ENCODE measurements around the gene ALPG.
"Not testable (repeated sequence)": the region's sequence is repeated elsewhere in the genome, so short reads cannot be mapped to it uniquely, and the experiment has no call there.

ALPG gene

GRCh38 chr2:232398293-232399034 lies 8.2 kb upstream of the ALPG start:
- DNase-seq: no peak

- DNase-seq: no peak
Measured at GRCh38 chr2:232400256-232401015, 6.2 kb upstream of the ALPG start.

- DNase-seq: no peak
Measured at GRCh38 chr2:232402518-232402917, 4.1 kb upstream of the ALPG start.

GRCh38 chr2:232405943-232406510 lies 617 bp upstream of the ALPG start:
- no peak for DNase-seq

GRCh38 chr2:232407428-232408150 lies 945 bp downstream of the ALPG start:
- not testable (repeated sequence) for DNase-seq

DNA sequence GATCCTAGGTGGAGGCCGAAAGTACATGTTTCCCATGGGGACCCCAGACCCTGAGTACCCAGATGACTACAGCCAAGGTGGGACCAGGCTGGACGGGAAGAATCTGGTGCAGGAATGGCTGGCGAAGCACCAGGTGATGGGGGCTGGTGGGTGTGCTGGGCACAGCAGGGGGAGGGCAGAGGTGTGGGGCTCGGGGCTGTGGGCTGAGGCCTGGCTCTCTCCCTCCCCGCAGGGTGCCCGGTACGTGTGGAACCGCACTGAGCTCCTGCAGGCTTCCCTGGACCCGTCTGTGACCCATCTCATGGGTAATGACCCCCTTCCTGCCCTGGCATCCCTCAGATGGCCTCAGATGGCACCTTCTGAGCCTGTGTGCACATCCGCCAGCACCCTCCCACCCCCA lies 1.6 kb downstream of the ALPG start:
- not testable (repeated sequence) for DNase-seq

GRCh38 chr2:232409617-232410016 lies 3.0 kb downstream of the ALPG start:
- not testable (repeated sequence) for DNase-seq

- no peak for DNase-seq
Measured at GRCh38 chr2:232410238-232410900, 3.7 kb downstream of the ALPG start.

GRCh38 chr2:232411901-232412629 lies 5.4 kb downstream of the ALPG start:
- DNase-seq: no peak

DNA sequence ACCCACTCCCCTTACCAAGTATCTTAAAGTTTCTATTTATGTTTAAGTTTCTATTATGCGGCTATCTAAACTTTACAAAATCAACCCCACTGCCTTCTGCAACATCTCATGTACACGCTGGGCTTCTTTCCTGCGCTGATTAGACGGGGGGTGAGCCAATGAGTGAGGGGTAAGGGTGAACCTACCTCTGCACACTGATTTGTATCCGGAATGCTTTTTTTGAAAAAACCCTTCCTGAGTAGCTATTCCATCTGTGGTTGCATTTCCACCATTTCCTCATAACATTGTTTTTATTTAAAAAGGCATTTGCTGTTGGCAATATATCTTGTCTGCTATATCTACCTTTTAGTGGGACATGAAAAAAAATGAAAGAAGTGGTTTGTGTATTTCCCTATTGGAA lies 6.3 kb downstream of the ALPG start:
- no peak for DNase-seq

DNA sequence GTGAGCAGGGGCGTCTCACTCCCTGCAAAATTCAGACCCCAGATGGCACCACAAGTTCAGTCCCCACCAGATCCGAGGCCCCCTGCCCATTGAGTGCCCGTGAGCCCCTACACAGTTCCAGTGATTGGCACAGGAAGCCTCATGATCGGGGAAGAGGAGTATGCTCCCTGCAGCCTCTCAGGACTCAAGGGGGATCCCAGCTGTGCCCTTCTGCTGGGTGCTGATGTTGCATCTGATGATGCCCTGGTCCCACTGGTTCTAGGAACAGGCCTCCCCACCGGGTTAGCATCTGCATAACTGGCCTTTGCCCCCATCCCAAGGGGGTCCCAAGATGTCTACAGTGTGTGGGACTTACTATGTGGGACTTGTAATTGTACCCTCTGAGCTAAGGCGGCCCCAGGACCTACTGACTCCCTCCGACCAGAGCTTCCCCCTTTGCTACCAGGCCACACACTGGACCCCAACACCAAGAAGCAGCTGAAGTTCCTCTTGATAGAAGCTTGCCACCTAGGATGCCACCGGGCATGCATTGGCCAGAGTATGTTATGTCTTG lies 8.6 kb downstream of the ALPG start:
- DNase-seq: no peak

DNA sequence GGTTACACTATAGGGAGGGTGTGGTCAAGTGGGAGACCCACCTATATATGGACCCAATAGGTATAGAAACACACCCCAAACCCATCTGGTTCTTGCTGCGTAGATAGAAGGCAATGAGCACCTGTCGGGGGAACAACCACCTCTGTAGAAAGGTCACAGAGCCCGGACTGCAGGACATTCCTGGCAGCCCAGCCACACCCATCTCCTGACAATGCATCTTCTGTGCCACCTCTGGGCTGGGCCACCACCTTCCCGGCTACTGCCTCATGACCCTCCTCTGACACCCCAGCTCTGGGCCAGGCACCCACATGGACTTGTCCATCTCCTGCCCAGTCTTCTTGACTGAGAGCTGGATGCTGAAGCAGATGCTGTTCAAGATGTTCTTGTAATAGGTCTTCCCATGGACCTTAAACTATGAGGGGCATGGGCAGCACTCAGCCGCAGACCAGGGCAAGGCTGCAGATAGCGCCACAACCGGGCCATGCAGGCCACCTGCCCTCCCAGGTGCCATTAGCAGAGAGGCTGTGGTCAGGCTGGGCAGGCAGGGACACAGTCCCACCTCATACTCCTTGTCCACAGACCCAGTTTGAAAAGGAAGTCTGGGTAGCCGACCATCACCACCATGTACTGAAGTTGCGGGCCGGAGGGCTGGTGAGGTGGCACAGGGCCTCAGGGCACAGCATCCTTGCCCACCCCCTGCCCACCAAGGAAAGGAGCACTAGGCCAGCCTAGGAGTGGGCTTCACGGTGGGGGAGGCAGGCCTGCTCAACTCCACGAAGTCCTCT lies 9.3 kb downstream of the ALPG start:
- DNase-seq: no peak

DNA sequence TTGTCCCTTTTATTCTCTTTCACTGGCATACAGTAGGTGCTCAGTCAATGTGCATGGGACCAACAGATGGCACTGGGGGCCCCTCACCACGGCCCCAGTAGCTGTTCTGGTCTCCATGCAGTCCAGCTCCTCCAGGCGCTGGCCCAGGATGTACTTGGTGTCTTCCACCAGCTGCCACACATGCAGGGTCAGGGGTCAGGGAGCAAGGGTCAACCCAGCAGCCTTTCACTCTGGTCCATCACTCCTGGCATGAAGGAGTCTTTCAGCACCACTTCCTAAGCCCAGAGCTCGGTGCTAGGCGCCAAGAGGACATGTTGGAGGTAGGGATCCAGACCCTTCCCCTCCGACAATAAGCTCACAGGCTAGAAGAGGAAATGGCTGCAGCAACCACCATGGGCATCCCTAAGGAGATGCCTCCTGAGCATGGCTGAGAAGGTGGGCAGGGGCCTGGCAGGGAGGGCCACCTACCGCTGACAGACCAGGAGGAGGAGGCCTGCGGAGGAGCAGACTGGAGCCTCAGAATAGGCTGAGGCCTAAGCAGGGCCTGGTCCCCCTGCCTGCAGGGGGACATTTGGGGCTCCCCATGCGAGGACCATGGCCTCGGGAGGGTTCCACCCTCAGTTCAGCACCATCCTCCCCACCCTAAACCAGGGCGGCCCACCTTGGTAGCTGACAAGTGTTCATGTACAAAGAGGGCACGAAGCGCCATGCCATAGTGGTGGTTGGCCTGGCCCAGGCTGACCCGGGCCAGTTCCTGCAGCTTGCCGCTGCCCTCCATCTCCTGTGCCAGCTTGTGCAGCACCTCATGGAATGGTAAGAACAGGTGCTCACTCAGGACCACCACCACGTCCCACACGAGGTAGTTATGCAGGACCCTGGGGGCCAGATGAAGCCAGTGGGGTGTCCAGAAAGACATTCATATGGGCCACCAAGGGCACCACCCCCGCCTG lies 10.2 kb downstream of the ALPG start:
- DNase-seq: no peak

DNA sequence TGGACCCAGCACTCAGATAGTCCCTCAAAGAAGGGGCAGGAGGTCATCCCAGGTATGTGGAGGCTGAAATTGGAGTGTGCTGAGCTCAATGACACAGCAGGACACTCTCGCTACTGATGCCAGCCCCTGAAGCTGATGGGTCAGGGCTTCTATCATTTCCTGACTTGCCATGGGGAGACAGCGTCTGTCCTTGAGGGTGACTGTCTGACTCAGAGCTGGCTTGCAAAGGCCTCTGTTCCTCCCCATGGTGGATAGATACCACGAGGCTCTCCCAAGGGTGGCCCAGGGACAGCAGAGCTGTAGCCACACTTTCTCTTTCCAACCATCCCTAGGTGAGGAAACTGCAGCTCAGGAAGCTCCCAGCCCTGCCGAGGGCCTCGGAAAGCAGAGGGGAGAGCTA lies 10.8 kb downstream of the ALPG start:
- DNase-seq: no peak

DNA sequence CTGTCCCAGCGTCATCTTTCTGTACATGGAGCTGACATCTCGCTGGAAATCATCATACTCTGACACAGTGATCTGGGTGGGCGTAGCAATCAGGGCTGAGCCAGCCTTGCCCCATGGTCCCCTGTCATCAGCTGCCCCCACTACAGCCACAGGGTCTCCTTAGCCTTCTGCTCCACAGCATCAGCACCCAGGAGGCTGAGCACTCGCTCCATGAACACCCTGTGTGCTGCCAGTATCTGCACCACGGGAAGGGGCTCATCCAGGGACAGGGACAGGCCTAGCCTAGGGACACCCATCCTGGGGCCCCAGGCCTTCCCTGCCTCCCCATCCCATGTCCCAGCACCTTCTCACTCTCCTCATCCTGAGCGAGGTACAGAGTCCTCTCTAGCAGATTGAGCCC lies 11.4 kb downstream of the ALPG start:
- DNase-seq: no peak

DNA sequence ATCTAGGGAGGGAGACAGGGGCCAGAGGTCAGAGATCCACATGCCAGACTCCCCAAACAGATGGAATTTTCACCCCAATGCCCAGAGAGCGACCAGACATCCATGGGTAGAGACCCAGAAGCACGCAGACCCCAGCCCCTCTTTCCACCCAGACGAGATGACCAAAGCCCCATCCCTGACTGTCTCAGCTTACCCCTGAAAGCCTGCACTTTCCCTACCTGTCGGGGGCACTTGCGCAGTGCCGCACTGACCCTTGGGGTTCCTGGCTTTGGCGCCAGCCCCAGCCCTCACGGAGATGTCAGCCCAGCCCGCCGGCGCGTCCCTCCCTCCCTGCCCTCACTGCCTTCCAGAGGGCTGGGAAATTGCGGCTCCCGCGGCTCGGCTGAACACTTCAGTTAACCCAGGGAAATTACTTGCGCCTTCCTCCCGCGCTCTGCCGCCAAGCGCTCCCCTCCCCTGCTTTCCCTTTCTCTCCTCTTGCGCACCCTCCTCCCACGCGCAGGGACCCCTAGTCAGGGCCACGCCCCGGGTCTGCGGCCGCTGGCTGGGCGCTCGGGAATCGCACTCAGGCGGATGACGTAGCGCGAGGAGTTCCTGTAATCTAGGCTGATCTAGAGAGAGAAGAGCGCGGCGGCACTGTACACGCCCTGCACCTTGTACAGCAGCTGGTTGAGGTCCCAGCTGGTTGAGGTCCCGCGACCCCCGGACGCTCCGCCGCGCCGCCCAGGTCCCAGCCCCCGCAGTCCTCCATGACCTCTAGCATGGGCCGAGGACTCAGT lies 12.0 kb downstream of the ALPG start:
- DNase-seq: peak; percentile 36

DNA sequence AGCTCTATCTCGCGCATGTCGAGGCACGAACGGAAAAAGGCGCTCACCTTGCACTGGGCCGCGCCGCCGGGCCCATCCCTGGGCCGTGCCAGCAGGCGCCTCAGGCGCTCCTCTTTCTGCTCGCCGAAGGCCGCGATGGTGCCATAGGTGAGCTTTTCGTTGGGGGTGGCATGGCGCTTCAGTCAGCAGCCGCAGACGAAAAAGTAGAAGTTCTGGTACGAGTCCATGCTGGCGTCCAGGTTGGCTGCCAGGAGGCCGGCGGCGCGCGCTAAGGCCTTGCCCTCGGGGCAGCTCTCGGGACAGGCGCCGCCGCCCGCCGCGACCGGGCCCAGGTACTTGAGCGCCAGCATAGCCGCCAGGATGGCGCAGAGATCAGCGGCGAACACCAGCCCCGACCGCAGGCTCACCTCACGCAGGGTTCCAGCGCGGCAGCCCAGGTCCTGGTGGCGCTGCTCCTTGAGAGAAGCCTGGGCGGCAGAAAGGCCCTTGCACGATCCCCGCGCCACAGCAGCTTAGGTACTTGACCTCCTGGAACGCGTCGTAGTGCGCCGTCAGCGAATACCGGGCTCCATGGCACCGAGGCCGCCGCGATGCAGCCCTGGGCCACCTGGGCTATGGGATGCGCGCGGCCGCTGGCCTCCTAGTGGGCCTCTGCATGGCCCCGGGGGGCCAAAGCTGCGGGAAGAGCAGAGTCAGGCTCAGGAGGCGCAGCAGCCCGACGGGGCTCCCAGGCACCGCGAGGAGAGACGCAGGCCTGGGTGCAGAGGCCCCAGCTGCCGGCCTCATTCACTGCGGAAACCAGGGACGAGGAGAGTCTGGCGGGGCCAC lies 12.8 kb downstream of the ALPG start:
- no peak for DNase-seq

DNA sequence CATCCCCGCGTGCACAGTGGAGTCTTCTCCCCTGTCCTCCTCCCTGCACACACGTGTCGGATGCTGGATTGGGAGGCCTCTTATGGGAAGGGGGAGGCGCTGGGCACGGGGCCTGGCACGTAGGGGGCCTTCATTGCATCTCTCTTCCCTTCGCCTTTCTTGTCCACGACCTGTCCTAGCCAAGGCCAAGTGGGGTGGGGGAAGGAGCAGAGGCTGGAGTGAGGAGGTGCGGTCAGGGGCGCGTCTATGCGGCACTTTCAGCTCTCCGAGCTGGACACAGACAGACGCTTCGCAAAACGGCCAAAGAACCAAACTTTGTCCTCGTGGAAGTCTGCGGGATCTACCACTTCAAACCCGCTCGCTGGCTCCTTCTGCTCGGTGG lies 13.4 kb downstream of the ALPG start:
- DNase-seq: no peak
